GM23338 (cell line): ENCODE measurements around the gene OSBPL5. TPM values are rescaled to one million over a fixed set of nuclear protein-coding genes. Genes with fewer than 3 reads are reported as not detected.

Experiments used
- ATAC-seq: fragments of 200-7000 bp; cut with Tn5 transposase; 3 replicates; pipeline ENCODE4 v1.9.1; 2020
- DNase-seq: peaks from one replicate; pipeline ENCODE4 v3.0.0-alpha.2; 2015; ENCODE audit warnings: low spot score
- H2AFZ ChIP-seq: fragments of 200-600 bp; sonication (generic); 2 replicates; pipeline ENCODE4 v1.8.0; 2016; ENCODE audit warnings: antibody characterized with exemption, mild to moderate bottlenecking, moderate library complexity
- H3F3A ChIP-seq: fragments of 200-600 bp; sonication (generic); replicated peaks from 2 replicates; pipeline ENCODE4 v1.8.0; 2017; ENCODE audit warnings: antibody characterized with exemption, mixed run types, low read depth
- H3K27ac ChIP-seq: fragments of 200-600 bp; sonication (generic); 2 replicates; pipeline ENCODE4 v1.6.1; 2016; ENCODE audit warnings: low read depth
- H3K27me3 ChIP-seq: fragments of 200-600 bp; sonication (generic); 2 replicates; pipeline ENCODE4 v1.8.0; 2016; ENCODE audit warnings: mild to moderate bottlenecking, mixed run types, moderate library complexity; ENCODE audit not compliant: insufficient read depth
- H3K36me3 ChIP-seq: fragments of 200-600 bp; sonication (generic); 2 replicates; pipeline ENCODE4 v1.8.0; 2016; ENCODE audit warnings: mild to moderate bottlenecking; ENCODE audit not compliant: insufficient read depth
- H3K4me1 ChIP-seq: fragments of 200-600 bp; sonication (generic); 2 replicates; pipeline ENCODE4 v1.8.0; 2016; ENCODE audit warnings: mild to moderate bottlenecking, moderate library complexity; ENCODE audit not compliant: insufficient read depth
- H3K4me2 ChIP-seq: fragments of 200-600 bp; sonication (generic); 2 replicates; pipeline ENCODE4 v1.7.1; 2017; ENCODE audit warnings: mixed run types
- H3K4me3 ChIP-seq: fragments of 200-600 bp; sonication (generic); 2 replicates; pipeline ENCODE4 v1.6.1; 2016; ENCODE audit warnings: mixed run types
- H3K79me2 ChIP-seq: fragments of 200-600 bp; sonication (generic); replicated peaks from 2 replicates; pipeline ENCODE4 v1.8.0; 2017; ENCODE audit warnings: mild to moderate bottlenecking; ENCODE audit not compliant: insufficient read depth
- H3K9me2 ChIP-seq: fragments of 200-600 bp; sonication (generic); 2 replicates; pipeline ENCODE4 v1.8.0; 2017; ENCODE audit not compliant: insufficient read depth
- H4K20me1 ChIP-seq: fragments of 200-600 bp; sonication (generic); replicated peaks from 2 replicates; pipeline ENCODE4 v1.8.0; 2017; ENCODE audit warnings: mild to moderate bottlenecking; ENCODE audit not compliant: insufficient read depth
- H3K27ac Mint-ChIP-seq: 2 replicates; pipeline ENCODE4 v1.8.0; 2020; ENCODE audit warnings: inconsistent platforms, mild to moderate bottlenecking, moderate library complexity, mixed read lengths
- H3K27me3 Mint-ChIP-seq: 3 replicates; pipeline ENCODE4 v1.8.0; 2022; ENCODE audit warnings: low read depth, mild to moderate bottlenecking, moderate library complexity, mixed read lengths, inconsistent platforms; ENCODE audit not compliant: insufficient read depth, poor library complexity
- H3K36me3 Mint-ChIP-seq: 3 replicates; pipeline ENCODE4 v1.8.0; 2021; ENCODE audit warnings: low read depth, mild to moderate bottlenecking, inconsistent platforms, moderate library complexity, mixed read lengths
- H3K4me1 Mint-ChIP-seq: 3 replicates; pipeline ENCODE4 v1.8.0; 2020; ENCODE audit warnings: mild to moderate bottlenecking, inconsistent platforms, mixed read lengths
- H3K4me3 Mint-ChIP-seq: 3 replicates; pipeline ENCODE4 v1.8.0; 2021; ENCODE audit warnings: moderate library complexity, mild to moderate bottlenecking, inconsistent platforms, mixed read lengths
- H3K9me3 Mint-ChIP-seq: 3 replicates; pipeline ENCODE4 v1.8.0; 2020; ENCODE audit warnings: moderate library complexity, mild to moderate bottlenecking, inconsistent platforms, mixed read lengths
- CREB1 ChIP-seq: fragments of 250-450 bp; sonication (Bioruptor Pico); IDR thresholded peaks from 2 replicates; pipeline ENCODE4 v1.5.0; 2020; ENCODE audit warnings: low read depth, mild to moderate bottlenecking, moderate library complexity
- NANOG ChIP-seq: IDR thresholded peaks from 2 replicates; pipeline ENCODE4 v1.6.1; 2016; ENCODE audit warnings: antibody characterized with exemption, borderline replicate concordance
- POLR2AphosphoS5 ChIP-seq: IDR thresholded peaks from 2 replicates; pipeline ENCODE4 v1.6.1; 2016; ENCODE audit warnings: antibody characterized with exemption, low read depth
- STAT1 ChIP-seq: IDR thresholded peaks from one replicate; pipeline ENCODE4 v1.6.1; 2016; ENCODE audit warnings: antibody characterized with exemption; ENCODE audit not compliant: unreplicated experiment
- ZNF331 ChIP-seq: fragments of 250-450 bp; sonication (Bioruptor Pico); IDR thresholded peaks from 2 replicates; pipeline ENCODE4 v1.5.0; 2020; ENCODE audit warnings: low read depth, mild to moderate bottlenecking, moderate library complexity
- polyA plus RNA-seq: library from polyadenylated mRNA; unstranded; fragments of >200 nt; fragmentation: Nextera tagmentation; extraction: Ambion mirVana; gene quantifications from 2 replicates; pipeline ENCODE4 v1.2.1, GENCODE V29; 2016
- total RNA-seq: library from RNA; depleted of rRNA; stranded (reverse); fragments of >200 nt; shearing (Covaris generic); gene quantifications from 2 replicates; pipeline ENCODE4 v1.2.3, GENCODE V29; 2014
- TF ChIP-seq, protein P1 (sequence below): IDR thresholded peaks from 2 replicates; pipeline ENCODE4 v1.6.1; 2016; ENCODE audit warnings: antibody characterized with exemption
- TF ChIP-seq, protein P2 (sequence below): IDR thresholded peaks from one replicate; pipeline ENCODE4 v1.6.1; 2018; ENCODE audit warnings: antibody characterized with exemption; ENCODE audit not compliant: unreplicated experiment
- TF ChIP-seq, protein P3 (sequence below), 2 experiments: fragments of 200-600 bp in 1 of 2; sonication (generic) in 1 of 2; conservative IDR thresholded peaks; 2 replicates each; pipeline versions ENCODE4 v1.5.1 to v1.6.1; 2016 to 2017; ENCODE audit warnings: antibody characterized with exemption in 2 of 2, low read depth in 2 of 2, mild to moderate bottlenecking in 2 of 2, moderate library complexity in 1 of 2

OSBPL5 gene
- total and polyA plus RNA-seq, 2 experiments from 2014 or later: 2.7 to 12.0 TPM

DNA sequence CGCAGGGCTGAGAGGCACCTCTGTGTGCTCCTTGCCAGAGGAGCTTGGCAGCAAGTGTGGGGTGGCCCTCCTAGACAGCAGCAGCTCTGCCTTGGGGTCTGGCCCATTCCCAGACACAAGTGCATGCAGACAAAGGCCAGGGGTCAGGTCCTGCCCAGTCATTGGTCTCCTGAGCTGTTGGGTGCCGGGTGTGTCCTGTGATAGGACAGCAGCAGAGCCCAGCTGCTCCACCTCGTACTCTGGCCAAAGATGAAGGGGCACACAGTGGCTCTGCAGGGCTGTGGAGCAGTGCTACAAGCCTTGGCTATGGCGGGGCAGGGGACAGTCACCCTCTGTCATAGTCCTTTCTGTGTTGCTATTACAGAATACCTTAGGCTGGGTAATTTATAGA is 17.3 kb upstream of the OSBPL5 start:
- TF ChIP-seq, protein P1, sequence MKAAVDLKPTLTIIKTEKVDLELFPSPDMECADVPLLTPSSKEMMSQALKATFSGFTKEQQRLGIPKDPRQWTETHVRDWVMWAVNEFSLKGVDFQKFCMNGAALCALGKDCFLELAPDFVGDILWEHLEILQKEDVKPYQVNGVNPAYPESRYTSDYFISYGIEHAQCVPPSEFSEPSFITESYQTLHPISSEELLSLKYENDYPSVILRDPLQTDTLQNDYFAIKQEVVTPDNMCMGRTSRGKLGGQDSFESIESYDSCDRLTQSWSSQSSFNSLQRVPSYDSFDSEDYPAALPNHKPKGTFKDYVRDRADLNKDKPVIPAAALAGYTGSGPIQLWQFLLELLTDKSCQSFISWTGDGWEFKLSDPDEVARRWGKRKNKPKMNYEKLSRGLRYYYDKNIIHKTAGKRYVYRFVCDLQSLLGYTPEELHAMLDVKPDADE: no peak
- TF ChIP-seq, protein P2, sequence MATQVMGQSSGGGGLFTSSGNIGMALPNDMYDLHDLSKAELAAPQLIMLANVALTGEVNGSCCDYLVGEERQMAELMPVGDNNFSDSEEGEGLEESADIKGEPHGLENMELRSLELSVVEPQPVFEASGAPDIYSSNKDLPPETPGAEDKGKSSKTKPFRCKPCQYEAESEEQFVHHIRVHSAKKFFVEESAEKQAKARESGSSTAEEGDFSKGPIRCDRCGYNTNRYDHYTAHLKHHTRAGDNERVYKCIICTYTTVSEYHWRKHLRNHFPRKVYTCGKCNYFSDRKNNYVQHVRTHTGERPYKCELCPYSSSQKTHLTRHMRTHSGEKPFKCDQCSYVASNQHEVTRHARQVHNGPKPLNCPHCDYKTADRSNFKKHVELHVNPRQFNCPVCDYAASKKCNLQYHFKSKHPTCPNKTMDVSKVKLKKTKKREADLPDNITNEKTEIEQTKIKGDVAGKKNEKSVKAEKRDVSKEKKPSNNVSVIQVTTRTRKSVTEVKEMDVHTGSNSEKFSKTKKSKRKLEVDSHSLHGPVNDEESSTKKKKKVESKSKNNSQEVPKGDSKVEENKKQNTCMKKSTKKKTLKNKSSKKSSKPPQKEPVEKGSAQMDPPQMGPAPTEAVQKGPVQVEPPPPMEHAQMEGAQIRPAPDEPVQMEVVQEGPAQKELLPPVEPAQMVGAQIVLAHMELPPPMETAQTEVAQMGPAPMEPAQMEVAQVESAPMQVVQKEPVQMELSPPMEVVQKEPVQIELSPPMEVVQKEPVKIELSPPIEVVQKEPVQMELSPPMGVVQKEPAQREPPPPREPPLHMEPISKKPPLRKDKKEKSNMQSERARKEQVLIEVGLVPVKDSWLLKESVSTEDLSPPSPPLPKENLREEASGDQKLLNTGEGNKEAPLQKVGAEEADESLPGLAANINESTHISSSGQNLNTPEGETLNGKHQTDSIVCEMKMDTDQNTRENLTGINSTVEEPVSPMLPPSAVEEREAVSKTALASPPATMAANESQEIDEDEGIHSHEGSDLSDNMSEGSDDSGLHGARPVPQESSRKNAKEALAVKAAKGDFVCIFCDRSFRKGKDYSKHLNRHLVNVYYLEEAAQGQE: no peak
- no peak for TF ChIP-seq POLR2AphosphoS5
- no peak for TF ChIP-seq STAT1
- TF ChIP-seq NANOG: no peak
- H3K4me3 Mint-ChIP-seq: no peak overlapping the region
- Histone ChIP-seq H3K4me3 (no peak overlapping the region), H3K27ac (no peak overlapping the region), H4K20me1 (no peaks in the 10 kb centered on the region), H3K27me3 (no peaks in the 10 kb centered on the region), H3K4me1 (no peaks in the 10 kb centered on the region), H3K4me2 (no peak overlapping the region), H3K79me2 (no peaks in the 10 kb centered on the region), H2AFZ (no peak overlapping the region), H3K9me2 (no peaks in the 10 kb centered on the region), H3F3A (no peaks in the 10 kb centered on the region), H3K36me3 (no peaks in the 10 kb centered on the region)
- no peak for ATAC-seq
- H3K9me3 Mint-ChIP-seq: peaks cover 8% of the 10 kb centered on the region; the same call in 1 of the 3 replicates
- H3K27ac Mint-ChIP-seq: no peak overlapping the region
- DNase-seq: no peak
- peaks cover 4% of the 10 kb centered on the region for H3K4me1 Mint-ChIP-seq
- peaks cover 5% of the 10 kb centered on the region for H3K27me3 Mint-ChIP-seq
- no peaks in the 10 kb centered on the region for H3K36me3 Mint-ChIP-seq

DNA sequence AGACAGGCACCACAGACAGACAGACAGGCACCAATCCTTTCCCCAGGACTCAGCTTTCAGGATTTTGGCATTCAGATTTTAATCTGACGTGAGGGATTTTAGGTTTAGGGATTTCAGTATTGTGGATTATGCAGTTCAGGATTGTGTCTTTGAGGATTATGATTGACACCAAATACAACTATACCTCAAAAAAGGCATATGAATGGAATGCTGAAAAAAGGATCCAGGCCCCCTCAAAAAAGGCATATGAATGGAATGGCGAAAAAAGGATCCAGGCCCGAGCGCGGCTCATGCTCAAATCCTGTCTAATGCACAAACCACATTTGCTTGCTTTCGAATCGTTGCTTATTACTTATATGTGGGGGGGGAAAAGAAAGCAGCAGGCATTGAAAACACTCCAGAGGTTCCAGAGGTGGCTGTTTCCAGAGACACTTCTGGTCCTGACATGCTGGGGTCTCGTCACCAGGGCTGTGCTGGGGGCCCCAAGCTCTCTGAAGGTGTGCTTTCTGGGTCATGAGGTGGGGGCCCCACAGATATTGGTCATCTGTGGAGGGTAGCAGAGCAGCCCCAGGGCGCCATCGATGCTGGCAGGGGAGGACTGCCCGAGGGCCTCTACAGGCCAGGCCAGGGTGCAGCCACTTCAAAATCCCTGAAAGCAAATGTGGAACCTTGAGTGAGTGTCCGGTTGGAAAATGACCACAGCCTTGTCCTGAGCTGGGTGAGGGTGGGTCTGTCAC is 16.8 kb upstream of the OSBPL5 start:
- Mint-ChIP-seq H3K9me3 (peaks cover 8% of the 10 kb centered on the region; the same call in 1 of the 3 replicates), H3K27ac (no peak overlapping the region), H3K4me3 (no peak overlapping the region), H3K27me3 (peaks cover 5% of the 10 kb centered on the region), H3K36me3 (no peaks in the 10 kb centered on the region), H3K4me1 (peaks cover 2% of the 10 kb centered on the region; the same call in 1 of the 3 replicates)
- Histone ChIP-seq H3K4me1 (no peaks in the 10 kb centered on the region), H3K4me3 (no peak overlapping the region), H3K36me3 (no peaks in the 10 kb centered on the region), H3K4me2 (no peak overlapping the region), H3K27me3 (no peaks in the 10 kb centered on the region), H3K27ac (no peak overlapping the region), H3F3A (no peaks in the 10 kb centered on the region), H3K9me2 (no peaks in the 10 kb centered on the region; the same call in 1 of the 2 replicates), H4K20me1 (no peaks in the 10 kb centered on the region), H2AFZ (no peak overlapping the region), H3K79me2 (no peaks in the 10 kb centered on the region)
- TF ChIP-seq, protein P3, sequence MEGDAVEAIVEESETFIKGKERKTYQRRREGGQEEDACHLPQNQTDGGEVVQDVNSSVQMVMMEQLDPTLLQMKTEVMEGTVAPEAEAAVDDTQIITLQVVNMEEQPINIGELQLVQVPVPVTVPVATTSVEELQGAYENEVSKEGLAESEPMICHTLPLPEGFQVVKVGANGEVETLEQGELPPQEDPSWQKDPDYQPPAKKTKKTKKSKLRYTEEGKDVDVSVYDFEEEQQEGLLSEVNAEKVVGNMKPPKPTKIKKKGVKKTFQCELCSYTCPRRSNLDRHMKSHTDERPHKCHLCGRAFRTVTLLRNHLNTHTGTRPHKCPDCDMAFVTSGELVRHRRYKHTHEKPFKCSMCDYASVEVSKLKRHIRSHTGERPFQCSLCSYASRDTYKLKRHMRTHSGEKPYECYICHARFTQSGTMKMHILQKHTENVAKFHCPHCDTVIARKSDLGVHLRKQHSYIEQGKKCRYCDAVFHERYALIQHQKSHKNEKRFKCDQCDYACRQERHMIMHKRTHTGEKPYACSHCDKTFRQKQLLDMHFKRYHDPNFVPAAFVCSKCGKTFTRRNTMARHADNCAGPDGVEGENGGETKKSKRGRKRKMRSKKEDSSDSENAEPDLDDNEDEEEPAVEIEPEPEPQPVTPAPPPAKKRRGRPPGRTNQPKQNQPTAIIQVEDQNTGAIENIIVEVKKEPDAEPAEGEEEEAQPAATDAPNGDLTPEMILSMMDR (conservative IDR thresholded peaks at IDR 0.05; ENCODE audit: low read depth in 2 of 2): no peak
- TF ChIP-seq POLR2AphosphoS5: no peak
- TF ChIP-seq ZNF331 (CRISPR knock-in tag): no peak
- no peak for TF ChIP-seq CREB1 (CRISPR knock-in tag)
- ATAC-seq (no peak), DNase-seq (no peak)
